HG03175 (cell line): Measurements from ENCODE around the gene HIC1.

ENCODE experiments used
- ATAC-seq: cut with Tn5 transposase; IDR thresholded peaks from one replicate; pipeline ENCODE4 v1.9.1; 2021; ENCODE audit warnings: mild to moderate bottlenecking, moderate library complexity; ENCODE audit not compliant: unreplicated experiment

Gene HIC1

GRCh38 chr17:2058586-2059546, 4.0 kb downstream of the HIC1 start:
- ATAC-seq = no peak

GRCh38 chr17:2059547-2060384, 4.9 kb downstream of the HIC1 start:
- ATAC-seq = no peak

- ATAC-seq = no peak
Measured at GRCh38 chr17:2060385-2060658, 5.4 kb downstream of the HIC1 start.

- ATAC-seq = no peak
Measured at GRCh38 chr17:2060681-2061440, 6.0 kb downstream of the HIC1 start.

GRCh38 chr17:2061441-2061958, 6.6 kb downstream of the HIC1 start:
- no peak for ATAC-seq

GRCh38 chr17:2062571-2063183, 7.8 kb downstream of the HIC1 start:
- no peak for ATAC-seq

- ATAC-seq = no peak
Measured at GRCh38 chr17:2063261-2064146, 8.6 kb downstream of the HIC1 start.

- ATAC-seq = no peak
Measured at GRCh38 chr17:2064147-2064489, 9.2 kb downstream of the HIC1 start.

GRCh38 chr17:2064520-2064971, 9.6 kb downstream of the HIC1 start:
- ATAC-seq = no peak

GRCh38 chr17:2064980-2065785, 10.3 kb downstream of the HIC1 start:
- no peak for ATAC-seq

GRCh38 chr17:2065949-2066400, 11.1 kb downstream of the HIC1 start:
- ATAC-seq = no peak

GRCh38 chr17:2067048-2067561, 12.2 kb downstream of the HIC1 start:
- no peak for ATAC-seq

GRCh38 chr17:2067608-2068024, 12.7 kb downstream of the HIC1 start:
- no peak for ATAC-seq

- ATAC-seq = no peak
Measured at GRCh38 chr17:2068031-2068518, 13.2 kb downstream of the HIC1 start.

GRCh38 chr17:2068519-2069051, 13.7 kb downstream of the HIC1 start:
- ATAC-seq = no peak

GRCh38 chr17:2070241-2071023, 15.5 kb downstream of the HIC1 start:
- ATAC-seq = peak; percentile 90

GRCh38 chr17:2071024-2071385, 16.1 kb downstream of the HIC1 start:
- ATAC-seq = no peak
